OCI-LY3 (cell line): ENCODE results near the gene MPPED1.

Experiments
- EZH2phosphoT487 ChIP-seq: fragments of 200-600 bp; shearing (Covaris generic); IDR thresholded peaks from 2 replicates; pipeline ENCODE4 v1.6.1; 2018; ENCODE audit warnings: antibody characterized with exemption, mixed run types, low read depth
- TF ChIP-seq, protein P1 (sequence below): fragments of 200-600, 300-600 bp; sonication (generic); IDR thresholded peaks from 2 replicates; pipeline ENCODE4 v1.5.1; 2014; ENCODE audit warnings: antibody characterized with exemption, low read length, low read depth

- TF ChIP-seq, protein P1, sequence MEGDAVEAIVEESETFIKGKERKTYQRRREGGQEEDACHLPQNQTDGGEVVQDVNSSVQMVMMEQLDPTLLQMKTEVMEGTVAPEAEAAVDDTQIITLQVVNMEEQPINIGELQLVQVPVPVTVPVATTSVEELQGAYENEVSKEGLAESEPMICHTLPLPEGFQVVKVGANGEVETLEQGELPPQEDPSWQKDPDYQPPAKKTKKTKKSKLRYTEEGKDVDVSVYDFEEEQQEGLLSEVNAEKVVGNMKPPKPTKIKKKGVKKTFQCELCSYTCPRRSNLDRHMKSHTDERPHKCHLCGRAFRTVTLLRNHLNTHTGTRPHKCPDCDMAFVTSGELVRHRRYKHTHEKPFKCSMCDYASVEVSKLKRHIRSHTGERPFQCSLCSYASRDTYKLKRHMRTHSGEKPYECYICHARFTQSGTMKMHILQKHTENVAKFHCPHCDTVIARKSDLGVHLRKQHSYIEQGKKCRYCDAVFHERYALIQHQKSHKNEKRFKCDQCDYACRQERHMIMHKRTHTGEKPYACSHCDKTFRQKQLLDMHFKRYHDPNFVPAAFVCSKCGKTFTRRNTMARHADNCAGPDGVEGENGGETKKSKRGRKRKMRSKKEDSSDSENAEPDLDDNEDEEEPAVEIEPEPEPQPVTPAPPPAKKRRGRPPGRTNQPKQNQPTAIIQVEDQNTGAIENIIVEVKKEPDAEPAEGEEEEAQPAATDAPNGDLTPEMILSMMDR = no peak
- no peak for TF ChIP-seq EZH2phosphoT487
Observed at GRCh38 chr22:43412808-43413795, 1.3 kb downstream of the MPPED1 start.
